Calu3 (cell line): ENCODE measurements around the gene DAO. TPM values are rescaled to one million over a fixed set of nuclear protein-coding genes. Genes with fewer than 3 reads are reported as not detected.

ENCODE experiments used
- BruUV-seq: library from RNA; stranded (reverse); fragments of 400-500 nt; replicated peaks from 2 replicates; lab custom pipeline; 2021; lab: Mats Ljungman, UMichigan
- CTCF ChIA-PET: fragments of 300-600 bp; sonication (Branson Sonifier 250); formaldehyde crosslinking; loops from one replicate; lab custom pipeline; 2022; ENCODE audit warnings: antibody characterized with exemption; lab: Charles Lee
- DNase-seq: peaks from one replicate; pipeline ENCODE4 v3.0.0; 2022
- H3K27ac Mint-ChIP-seq: one replicate; pipeline ENCODE4 v1.8.0; 2022; ENCODE audit warnings: mixed read lengths; ENCODE audit not compliant: unreplicated experiment
- H3K27me3 Mint-ChIP-seq: one replicate; pipeline ENCODE4 v1.8.0; 2022; ENCODE audit warnings: mixed read lengths; ENCODE audit not compliant: unreplicated experiment
- H3K36me3 Mint-ChIP-seq: one replicate; pipeline ENCODE4 v1.8.0; 2022; ENCODE audit warnings: mild to moderate bottlenecking, moderate library complexity, mixed read lengths; ENCODE audit not compliant: insufficient read depth, unreplicated experiment
- H3K4me1 Mint-ChIP-seq: one replicate; pipeline ENCODE4 v1.8.0; 2022; ENCODE audit warnings: mild to moderate bottlenecking, low read depth, mixed read lengths; ENCODE audit not compliant: unreplicated experiment
- H3K4me3 Mint-ChIP-seq: one replicate; pipeline ENCODE4 v1.8.0; 2022; ENCODE audit warnings: mild to moderate bottlenecking, low read depth, moderate library complexity, mixed read lengths; ENCODE audit not compliant: unreplicated experiment
- H3K9me3 Mint-ChIP-seq: one replicate; pipeline ENCODE4 v1.8.0; 2022; ENCODE audit warnings: low read depth, mixed read lengths; ENCODE audit not compliant: unreplicated experiment
- intact Hi-C: fragments of 100-400 bp; cut with micrococcal nuclease; formaldehyde crosslinking; loops from one replicate; pipeline ENCODE4 v1.10.0; 2022; ENCODE audit not compliant: unreplicated experiment
- microRNA-seq: library from miRNA; unstranded; fragments of <30 nt; microRNA quantifications from one replicate; pipeline ENCODE4 v1.2.0, GENCODE V29; 2022
- total RNA-seq: library from RNA; stranded (reverse); gene quantifications from 2 replicates; pipeline ENCODE4 v1.2.3, GENCODE V29; 2022
- TF ChIP-seq, protein P1 (sequence below): fragments of 200-600 bp; IDR thresholded peaks from one replicate; pipeline ENCODE4 v1.8.0; 2022; ENCODE audit warnings: antibody characterized with exemption; ENCODE audit not compliant: unreplicated experiment

DAO gene
- total RNA-seq, 1 experiment from 2014 or later: not detected

DNA sequence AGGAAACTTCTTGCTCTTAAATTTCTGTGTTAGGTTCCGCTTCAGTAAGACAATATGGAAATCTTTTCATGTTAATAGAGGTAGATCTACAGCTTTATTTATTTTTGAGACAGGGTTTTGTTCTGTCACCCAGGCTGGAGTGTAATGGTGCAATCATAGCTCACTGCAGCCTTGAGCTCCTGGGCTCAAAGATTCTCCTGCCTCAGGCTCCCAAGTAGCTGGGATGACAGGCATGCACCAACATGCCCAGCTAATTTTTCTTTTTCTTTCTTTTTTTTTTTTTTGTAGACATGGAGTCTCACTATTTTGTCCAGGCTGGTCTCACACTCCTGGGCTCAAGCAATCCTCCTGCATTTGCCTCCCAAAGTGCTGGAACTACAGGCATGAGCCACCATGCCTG, 70.1 kb downstream of the DAO start:
- no peak for DNase-seq
- no TSS peak for BruUV-seq
- H3K27ac Mint-ChIP-seq: no peak overlapping the region
- TF ChIP-seq, protein P1, sequence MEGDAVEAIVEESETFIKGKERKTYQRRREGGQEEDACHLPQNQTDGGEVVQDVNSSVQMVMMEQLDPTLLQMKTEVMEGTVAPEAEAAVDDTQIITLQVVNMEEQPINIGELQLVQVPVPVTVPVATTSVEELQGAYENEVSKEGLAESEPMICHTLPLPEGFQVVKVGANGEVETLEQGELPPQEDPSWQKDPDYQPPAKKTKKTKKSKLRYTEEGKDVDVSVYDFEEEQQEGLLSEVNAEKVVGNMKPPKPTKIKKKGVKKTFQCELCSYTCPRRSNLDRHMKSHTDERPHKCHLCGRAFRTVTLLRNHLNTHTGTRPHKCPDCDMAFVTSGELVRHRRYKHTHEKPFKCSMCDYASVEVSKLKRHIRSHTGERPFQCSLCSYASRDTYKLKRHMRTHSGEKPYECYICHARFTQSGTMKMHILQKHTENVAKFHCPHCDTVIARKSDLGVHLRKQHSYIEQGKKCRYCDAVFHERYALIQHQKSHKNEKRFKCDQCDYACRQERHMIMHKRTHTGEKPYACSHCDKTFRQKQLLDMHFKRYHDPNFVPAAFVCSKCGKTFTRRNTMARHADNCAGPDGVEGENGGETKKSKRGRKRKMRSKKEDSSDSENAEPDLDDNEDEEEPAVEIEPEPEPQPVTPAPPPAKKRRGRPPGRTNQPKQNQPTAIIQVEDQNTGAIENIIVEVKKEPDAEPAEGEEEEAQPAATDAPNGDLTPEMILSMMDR: no peak
- intact Hi-C loops: loop anchor here (2.0 to 10.0 kb wide), 3 partner anchors 125 to 388 kb away; partner anchors contain the start of genes ISCU and SART3
- H3K36me3 Mint-ChIP-seq: no peaks in the 10 kb centered on the region
- H3K27me3 Mint-ChIP-seq: peaks cover 25% of the 10 kb centered on the region
- H3K9me3 Mint-ChIP-seq: peaks cover 6% of the 10 kb centered on the region
- no peak overlapping the region for H3K4me3 Mint-ChIP-seq
- CTCF ChIA-PET: interaction anchor here (0.6 to 2.2 kb wide), 7 partner anchors 11 to 1415 kb away, joined by 3 to 6 read pairs (median 3); partner anchors contain the start of gene SSH1
- H3K4me1 Mint-ChIP-seq: no peaks in the 10 kb centered on the region

Small RNA genes lying within 50 kb of the gene (microRNA-seq; reads per million reads assigned to microRNA genes)
- gene MIR619: not detected

Other genes starting within 250 kb of the DAO start
- gene SELPLG, start 246.2 kb upstream of the DAO start, total RNA-seq: 0.54 and 0.76 TPM in 2 replicates
- 252 and 270 TPM in 2 replicates for gene CORO1C, start 148.6 kb upstream of the DAO start, total RNA-seq
- gene SSH1, start 22.5 kb upstream of the DAO start, total RNA-seq: 38.1 and 42.9 TPM in 2 replicates
- not detected in 2 replicates for gene SVOP, start 141.0 kb downstream of the DAO start, total RNA-seq
- gene USP30, start 172.5 kb downstream of the DAO start, total RNA-seq: 9.6 and 13.0 TPM in 2 replicates
- 43.1 and 43.2 TPM in 2 replicates for gene ALKBH2, start 213.4 kb downstream of the DAO start, total RNA-seq
- 77.7 and 79.2 TPM in 2 replicates for gene UNG, start 217.5 kb downstream of the DAO start, total RNA-seq
- gene ACACB, start 236.5 kb downstream of the DAO start, total RNA-seq: 6.2 and 6.8 TPM in 2 replicates